ENCODE results near the gene UROC1. TPM values are rescaled to one million over a fixed set of nuclear protein-coding genes. Genes with fewer than 3 reads are reported as not detected.

The UROC1 gene
- total RNA-seq, 1 experiment from 2014 or later, result not detected

DNA sequence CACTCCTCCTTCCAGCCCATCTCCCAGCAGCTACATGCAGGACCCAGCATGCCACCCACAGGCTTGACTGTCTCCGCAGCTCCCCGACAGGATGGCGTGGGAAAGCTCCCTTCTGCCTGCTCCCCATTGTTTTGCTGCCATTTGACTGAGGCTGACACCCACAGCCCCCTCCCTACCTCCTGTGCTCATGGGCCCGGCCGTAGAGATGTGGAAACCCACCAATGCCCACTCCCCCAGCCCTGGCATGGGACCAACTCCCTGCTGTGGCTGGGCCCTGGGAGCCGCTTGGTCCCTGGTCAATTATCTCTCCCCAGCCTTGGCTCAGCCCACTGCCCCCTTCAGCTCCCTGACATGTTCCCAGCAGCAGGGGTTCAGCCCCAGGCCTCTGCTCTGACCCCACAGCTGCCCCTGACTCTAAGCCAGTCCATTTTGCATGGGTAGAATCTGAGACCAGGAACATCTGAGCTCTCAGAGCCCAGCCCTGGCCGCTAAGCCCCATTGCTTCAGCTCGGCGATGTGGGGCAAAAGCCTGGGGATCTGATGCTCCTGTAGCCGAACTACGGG is 33.0 kb upstream of the UROC1 start:
- no peaks in the 10 kb centered on the region for H3K27me3 ChIP-seq
- no peak for DNase-seq

DNA sequence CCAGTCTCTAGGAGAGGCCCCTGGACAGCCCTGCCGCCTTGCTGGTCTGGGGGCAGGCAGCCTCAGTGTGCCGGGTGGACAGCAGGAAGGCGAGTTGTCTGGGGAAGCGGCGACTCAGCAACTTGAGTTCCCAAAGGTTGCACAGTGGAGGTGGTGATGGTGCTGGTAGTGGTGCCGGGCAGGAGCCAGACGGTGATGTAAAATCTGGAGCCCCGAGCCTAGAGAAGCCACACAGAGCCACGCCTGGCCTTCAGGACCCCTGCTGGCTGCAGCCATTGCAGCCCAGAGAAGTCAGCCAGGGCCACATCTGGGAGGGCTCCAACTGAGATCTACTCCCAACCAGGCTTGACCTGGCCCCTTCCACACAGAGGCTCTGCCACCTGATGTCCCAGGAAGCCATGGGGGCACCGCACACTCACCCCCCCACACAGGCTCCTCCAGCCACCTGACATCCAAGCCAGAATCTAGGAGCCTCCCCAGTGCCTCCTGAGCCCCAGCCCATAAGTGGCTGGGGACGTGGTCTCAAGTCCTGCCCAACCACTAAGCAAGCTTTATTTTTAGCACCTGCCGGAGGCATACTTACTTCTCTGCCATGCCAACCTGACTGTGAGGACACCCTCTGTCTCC is 32.4 kb upstream of the UROC1 start:
- no peaks in the 10 kb centered on the region for H3K36me3 ChIP-seq
- no peak for DNase-seq
- H3K4me3 ChIP-seq, result no peak overlapping the region
- no peaks in the 10 kb centered on the region for H3K9me3 ChIP-seq
- H3K27me3 ChIP-seq, result no peaks in the 10 kb centered on the region

More for the DNA sequence above, 33.0 kb upstream of the UROC1 start:
- no peaks in the 10 kb centered on the region for H3K36me3 ChIP-seq
- no peaks in the 10 kb centered on the region for H3K9me3 ChIP-seq
- no peak overlapping the region for H3K4me3 ChIP-seq

DNA sequence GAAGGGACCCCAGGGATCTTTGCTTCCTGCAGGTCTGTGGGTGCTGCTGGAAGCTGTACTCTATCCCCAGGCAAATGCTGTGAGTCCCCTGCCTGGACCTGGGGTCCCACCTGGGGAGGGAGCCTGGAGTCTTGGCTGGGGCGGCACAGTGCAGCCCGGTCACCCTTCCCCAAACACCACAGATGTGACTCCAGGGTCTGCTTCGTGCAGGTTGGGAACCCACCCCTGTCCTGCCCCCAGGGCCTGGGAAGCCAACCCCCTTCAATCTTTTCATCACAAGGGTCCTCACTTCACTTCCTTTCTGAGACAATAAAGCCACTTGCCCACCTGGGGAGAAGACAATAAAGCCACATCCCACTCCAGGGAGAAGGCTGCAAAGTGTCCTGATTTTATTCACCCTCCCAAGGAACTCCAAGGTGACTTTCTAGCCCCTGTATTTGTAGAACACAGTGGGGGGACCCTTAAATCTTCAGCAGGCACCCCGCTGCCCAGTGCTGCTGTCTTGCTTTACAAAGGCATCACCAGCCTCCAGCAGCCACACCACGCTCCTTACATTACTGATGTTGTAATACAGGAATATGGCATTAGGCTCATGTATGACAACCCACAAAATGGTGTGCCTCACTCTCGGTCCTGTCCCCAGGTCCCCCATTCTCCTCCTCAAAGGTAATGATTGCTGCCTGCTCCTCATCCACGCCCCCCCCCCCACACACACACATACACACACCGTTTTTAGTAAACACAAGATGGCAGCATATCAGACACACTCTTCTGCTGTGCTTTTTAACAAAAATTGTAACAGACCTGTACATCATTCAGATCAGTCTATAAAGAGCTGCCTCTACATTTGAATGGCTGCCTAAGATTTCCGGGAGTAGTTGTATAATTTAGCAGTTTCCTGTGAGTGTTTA is 31.2 kb upstream of the UROC1 start:
- no peaks in the 10 kb centered on the region for H3K9me3 ChIP-seq
- H3K36me3 ChIP-seq, result no peaks in the 10 kb centered on the region
- DNase-seq, result no peak
- no peaks in the 10 kb centered on the region for H3K27me3 ChIP-seq
- H3K4me3 ChIP-seq, result no peak overlapping the region

DNA sequence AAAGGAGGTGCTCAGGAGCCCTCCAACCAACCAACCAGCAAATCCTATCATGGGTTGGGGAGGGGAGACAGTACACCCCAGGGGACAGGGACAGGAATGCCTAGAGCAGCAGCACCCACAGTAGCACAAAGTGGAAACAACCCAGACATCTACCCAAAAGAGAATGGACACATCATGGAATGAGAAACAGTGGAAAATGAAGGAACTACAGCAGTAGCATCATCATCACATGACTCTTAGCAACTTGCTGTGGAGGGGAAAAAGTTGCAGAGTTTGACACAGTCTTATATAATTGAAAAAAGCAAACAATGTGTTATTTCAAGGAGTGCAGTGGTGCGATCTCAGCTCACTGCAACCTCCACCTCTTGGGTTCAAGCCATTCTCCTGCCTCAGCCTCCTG is 30.1 kb upstream of the UROC1 start:
- Histone ChIP-seq H3K27me3 (no peaks in the 10 kb centered on the region), H3K9me3 (no peaks in the 10 kb centered on the region), H3K36me3 (no peaks in the 10 kb centered on the region), H3K4me3 (no peak overlapping the region)
- no peak for DNase-seq

DNA sequence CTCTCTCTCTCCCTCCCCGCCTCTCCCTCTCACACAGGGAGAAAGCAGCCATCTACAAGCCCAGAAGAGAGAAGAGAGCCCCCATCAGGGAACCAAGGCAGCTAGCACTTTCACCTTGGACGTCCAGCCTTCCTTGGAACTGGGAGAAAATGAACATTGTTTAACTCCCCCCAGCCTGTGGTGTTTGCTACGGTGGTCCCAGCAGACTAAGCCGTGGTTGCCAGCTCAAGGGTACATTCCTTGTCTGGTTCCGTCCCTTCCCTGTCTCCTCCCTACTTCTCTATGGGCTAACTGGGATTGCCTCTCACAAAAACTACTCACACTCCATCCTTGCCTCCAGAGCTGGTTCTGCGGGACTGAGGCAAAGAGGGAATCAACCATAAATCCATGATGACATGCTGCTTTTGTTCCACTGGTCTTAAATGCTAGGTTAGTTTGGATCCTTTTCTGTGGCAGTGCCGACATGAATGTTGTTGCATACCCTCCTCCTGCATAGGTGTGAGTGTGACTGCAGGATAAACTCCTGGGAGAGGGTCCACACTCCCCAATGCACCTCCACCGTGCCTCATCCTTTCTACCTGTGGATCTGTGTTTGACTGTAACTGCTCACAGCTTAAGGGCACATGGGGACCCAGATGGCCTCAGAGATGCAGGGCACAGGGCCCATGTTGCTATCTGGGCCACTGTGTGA is 29.1 kb upstream of the UROC1 start:
- Histone ChIP-seq H3K4me3 (no peak overlapping the region), H3K36me3 (no peaks in the 10 kb centered on the region), H3K9me3 (no peaks in the 10 kb centered on the region), H3K27me3 (no peaks in the 10 kb centered on the region)
- DNase-seq, result no peak

DNA sequence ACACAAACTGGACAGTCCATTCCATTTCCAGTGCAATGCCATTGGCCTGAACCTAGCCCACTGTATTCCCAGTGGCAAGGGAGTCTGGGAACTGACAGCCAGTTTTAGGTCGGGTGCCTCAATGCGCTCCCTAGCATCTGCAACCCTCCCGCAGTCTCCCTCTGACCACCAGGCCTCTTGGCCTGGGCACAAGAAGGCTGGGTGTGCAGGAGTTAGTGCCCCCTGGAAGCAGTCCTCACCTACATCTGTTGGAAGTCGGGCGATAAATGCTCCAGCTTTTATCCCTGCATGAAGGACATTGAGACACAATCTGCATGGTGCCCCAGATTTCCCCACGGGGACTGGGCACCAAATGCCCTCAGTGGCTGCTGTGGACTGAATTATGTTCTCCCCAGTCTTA is 28.4 kb upstream of the UROC1 start:
- H3K36me3 ChIP-seq, result no peaks in the 10 kb centered on the region
- H3K27me3 ChIP-seq, result no peaks in the 10 kb centered on the region
- H3K4me3 ChIP-seq, result no peak overlapping the region
- H3K9me3 ChIP-seq, result no peaks in the 10 kb centered on the region
- DNase-seq, result no peak

DNA sequence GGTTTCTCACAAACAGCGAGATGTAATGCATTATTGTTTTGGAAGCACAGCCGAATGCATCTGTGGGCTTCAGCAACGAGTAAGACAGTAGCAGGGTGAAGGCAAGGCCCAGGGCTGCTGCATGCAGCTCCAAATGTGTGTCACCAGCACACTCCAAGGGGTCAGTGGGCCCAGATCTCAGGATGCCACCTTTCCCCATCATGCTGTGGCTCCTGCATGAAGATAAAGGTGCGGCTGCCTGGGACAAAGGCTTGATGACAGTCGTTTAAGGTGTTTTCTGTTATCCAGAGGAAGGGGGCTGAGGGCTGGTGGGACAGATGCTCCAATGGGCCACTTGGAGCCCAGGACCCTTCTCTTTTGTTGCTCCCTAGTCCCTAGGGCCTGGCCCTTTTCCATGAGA is 28.0 kb upstream of the UROC1 start:
- Histone ChIP-seq H3K4me3 (no peak overlapping the region), H3K36me3 (no peaks in the 10 kb centered on the region), H3K27me3 (no peaks in the 10 kb centered on the region), H3K9me3 (no peaks in the 10 kb centered on the region)
- no peak for DNase-seq

DNA sequence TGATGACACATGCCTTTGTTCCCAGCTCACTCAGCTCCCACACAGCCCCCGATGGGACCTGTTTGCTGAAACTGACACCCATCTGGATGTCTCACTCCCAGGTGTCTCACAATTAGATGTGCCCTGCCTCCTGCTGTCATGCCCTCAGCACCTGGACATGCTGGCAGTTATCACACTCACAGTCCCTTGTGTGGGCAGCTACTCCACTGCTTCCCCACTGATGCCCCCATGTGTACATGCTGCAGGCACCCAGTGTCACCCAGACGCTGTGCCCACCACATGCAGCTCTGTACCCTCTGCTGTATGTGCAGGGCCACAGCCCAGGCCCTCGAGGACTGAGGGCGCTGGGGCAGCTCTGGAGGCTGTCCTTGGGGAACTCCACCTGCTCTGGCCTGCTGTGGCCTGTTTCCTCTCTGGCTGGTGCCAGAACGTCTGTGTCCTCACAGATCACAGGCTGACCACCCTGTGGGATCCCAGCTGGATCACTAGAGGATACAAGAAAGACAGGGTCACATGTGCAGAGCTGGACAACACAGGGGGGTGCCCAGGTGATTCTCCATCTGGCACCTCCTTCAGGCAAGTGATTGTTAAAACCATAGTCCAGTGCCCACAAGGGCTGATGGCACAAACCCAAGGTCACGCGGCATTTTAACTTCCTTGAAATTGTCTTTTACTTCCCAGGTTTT is 27.2 kb upstream of the UROC1 start:
- Histone ChIP-seq H3K36me3 (no peaks in the 10 kb centered on the region), H3K4me3 (no peak overlapping the region), H3K27me3 (no peaks in the 10 kb centered on the region), H3K9me3 (no peaks in the 10 kb centered on the region)
- DNase-seq, result no peak

DNA sequence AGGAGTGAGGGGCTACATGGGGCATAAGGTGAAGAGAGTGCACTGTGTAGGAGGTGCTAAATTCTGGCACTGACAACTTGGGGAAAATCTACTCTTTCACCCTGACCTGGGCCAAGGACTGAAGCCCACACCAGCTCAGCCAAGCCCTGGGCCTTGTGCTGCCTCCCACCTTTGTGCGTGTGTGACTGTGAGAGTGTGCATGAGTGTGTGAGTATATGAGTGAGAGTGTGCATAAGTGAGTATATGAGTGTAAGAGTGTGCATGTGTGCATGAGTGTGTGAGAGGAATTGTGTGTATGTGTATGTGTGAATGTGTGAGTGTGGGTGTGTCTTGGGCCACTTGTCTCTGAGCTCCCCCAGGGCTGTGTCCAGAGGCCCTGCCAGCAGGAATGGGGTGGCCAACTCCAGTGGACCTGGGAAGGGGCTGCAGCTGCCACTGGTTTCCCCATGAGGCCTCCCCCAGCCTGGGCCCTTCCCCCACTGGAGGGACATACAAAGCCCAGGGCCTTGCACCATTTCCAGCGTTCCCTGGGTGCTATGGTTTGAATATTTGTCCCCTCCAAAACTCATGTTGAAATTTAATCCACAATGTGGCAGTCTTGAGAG is 26.0 kb upstream of the UROC1 start:
- H3K36me3 ChIP-seq, result no peaks in the 10 kb centered on the region
- H3K27me3 ChIP-seq, result no peaks in the 10 kb centered on the region
- H3K9me3 ChIP-seq, result no peaks in the 10 kb centered on the region
- no peak overlapping the region for H3K4me3 ChIP-seq
- DNase-seq, result no peak

DNA sequence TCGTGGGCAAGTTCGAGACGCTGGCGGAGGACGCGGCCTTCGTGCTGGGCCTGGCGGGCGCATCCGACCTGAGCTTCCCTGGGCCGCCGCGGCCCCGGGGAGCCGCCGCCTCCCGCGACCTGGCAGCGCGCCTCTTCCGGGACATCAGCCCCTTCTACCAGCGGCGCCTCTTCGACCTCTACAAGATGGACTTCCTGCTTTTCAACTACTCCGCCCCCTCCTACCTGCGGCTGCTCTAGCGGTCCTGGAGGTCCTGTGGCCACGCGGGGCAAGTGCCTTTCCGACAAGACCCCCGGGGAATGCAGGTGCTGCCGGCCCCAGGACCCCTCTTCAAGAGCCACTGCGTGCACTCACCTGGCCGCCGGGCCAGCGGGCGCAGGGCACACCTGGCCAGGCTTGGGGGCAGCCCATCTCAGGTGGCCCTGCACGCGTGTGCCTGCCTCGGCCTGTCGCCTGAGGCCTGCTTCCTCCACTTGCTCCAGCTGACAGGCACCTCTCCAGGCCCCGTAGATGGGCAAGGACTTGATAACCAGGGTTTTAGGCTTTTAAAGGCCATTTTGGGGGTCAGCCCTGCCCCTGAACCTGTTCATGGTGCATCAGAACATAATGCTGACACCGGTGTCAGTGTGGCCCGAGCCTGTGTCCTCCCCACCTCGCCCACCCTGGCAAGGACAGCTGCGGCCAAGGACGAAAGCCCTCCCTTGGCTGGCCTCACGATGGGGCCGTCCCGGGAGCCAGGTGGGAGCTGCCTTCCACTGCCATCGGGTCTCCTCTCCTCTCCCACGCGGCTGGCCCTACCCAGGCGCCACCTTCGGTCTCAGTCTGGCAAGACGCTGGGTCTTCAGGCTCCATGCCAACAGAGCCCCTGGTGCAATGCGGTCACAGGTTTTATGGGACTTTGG is 25.0 kb upstream of the UROC1 start:
- Histone ChIP-seq H3K36me3 (no peaks in the 10 kb centered on the region), H3K4me3 (no peak overlapping the region), H3K27me3 (no peaks in the 10 kb centered on the region), H3K9me3 (no peaks in the 10 kb centered on the region)
- DNase-seq, result no peak

DNA sequence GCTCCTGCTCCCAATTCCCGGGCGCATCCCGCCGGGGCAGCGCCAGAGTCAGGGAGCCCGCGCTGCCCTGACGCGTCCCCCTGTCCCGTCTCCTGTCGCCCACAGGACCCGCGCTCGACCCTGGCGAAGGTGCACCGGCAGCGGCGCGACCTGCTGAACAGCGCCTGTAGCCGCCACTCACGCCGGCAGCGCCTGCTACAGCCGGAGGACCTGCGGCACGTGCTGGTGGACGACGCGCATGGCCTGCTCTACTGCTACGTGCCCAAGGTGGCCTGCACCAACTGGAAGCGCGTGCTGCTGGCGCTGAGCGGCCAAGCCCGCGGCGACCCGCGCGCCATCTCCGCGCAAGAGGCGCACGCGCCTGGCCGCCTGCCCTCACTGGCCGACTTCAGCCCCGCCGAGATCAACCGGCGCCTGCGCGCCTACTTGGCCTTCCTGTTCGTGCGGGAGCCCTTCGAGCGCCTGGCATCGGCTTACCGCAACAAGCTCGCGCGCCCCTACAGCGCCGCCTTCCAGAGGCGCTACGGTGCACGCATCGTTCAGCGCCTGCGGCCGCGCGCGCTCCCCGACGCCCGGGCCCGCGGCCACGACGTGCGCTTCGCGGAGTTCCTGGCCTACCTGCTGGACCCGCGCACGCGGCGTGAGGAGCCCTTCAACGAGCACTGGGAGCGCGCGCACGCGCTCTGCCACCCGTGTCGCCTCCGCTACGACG is 24.2 kb upstream of the UROC1 start:
- H3K9me3 ChIP-seq, result no peaks in the 10 kb centered on the region
- H3K27me3 ChIP-seq, result no peaks in the 10 kb centered on the region
- DNase-seq, result no peak
- no peaks in the 10 kb centered on the region for H3K36me3 ChIP-seq
- no peak overlapping the region for H3K4me3 ChIP-seq

DNA sequence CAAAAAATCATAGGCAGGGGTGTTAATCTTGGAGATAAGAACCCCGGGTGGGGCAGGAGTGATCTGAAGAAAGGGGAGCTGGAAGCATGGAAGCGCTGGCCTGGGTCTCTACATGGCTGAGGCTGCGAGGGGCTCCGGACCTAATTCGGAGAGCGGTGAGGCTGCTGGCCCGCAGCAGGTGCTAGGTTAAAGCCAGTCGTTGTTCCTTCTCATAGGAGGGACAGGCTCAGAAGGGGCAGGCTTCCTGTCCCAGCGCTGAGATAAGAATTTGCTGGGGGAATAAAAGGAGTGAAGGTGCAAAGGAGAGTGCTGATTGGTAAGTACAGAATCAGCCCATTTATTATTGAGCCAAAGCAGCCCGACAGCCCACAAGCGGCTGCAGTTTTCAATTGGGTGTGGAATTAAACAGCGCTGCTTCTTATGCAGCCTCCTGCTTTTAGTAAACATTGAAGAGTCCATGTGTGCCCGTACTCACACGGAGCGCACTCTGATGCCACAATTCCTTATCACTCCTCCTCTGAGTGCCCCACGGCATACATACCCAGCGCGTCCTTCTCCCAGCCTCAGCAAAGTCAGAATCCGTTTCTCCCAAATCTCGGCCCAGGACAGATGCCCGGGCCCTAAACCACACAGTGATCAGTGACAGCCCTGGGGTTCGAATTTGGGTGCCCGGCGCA is 23.5 kb upstream of the UROC1 start:
- H3K9me3 ChIP-seq, result no peaks in the 10 kb centered on the region
- H3K4me3 ChIP-seq, result no peak overlapping the region
- no peaks in the 10 kb centered on the region for H3K36me3 ChIP-seq
- DNase-seq, result no peak
- H3K27me3 ChIP-seq, result no peaks in the 10 kb centered on the region

DNA sequence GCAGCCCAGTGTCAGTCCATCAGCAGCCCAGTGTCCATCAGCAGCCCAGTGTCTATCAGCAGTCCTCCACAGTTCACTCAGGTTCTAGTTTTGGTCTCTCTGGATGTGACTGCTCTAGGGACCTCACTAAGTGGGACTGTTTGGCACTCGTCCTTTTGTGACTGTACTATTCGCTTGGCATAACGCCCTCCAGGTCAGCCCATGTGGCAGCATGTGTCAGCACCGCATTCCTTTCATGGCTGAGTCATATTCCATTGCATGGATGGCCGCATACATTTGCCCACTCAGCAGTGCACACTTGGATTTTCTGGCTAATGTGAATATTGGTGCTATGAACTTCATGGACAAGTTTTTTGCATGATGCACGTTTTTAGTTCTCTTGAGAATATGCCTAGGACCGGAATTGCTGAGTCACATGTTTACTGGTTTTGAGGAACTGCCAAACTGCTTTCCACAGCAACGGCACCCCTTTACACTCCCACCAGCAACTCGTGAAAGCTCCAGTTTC is 22.8 kb upstream of the UROC1 start:
- no peak overlapping the region for H3K4me3 ChIP-seq
- no peaks in the 10 kb centered on the region for H3K27me3 ChIP-seq
- DNase-seq, result peak; percentile 92
- no peaks in the 10 kb centered on the region for H3K36me3 ChIP-seq
- no peaks in the 10 kb centered on the region for H3K9me3 ChIP-seq

DNA sequence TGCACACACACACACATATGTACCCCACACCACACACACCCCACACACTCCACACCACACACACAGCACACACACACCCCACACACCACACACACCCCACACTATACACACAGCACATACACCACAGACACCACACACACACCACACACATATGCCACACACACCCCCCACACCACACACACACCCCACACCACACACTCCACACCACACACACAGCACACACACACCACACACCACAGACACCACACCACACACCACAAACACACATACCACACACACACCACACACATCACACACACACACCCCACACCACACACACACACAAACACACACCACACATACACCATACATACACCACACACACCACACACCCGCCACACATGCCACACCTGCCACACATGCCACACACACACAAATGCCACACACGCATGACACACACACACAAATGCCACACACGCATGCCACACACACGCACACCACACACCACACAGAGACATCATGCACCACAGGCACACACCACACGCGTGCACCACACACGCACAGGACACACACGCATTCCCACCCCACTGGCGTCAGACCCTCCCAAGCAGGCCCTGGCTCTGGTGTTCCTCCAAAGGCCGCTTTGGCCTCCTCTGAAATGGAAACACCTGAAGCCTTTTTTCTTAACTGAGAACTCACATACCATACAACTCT is 22.1 kb upstream of the UROC1 start:
- Histone ChIP-seq H3K9me3 (no peaks in the 10 kb centered on the region), H3K4me3 (no peak overlapping the region), H3K36me3 (no peaks in the 10 kb centered on the region), H3K27me3 (no peaks in the 10 kb centered on the region; the same call in 1 of the 2 replicates)
- DNase-seq, result no peak

Measured in MG63 (cell line).